Measurements from ENCODE around the gene EPHA8.

The EPHA8 gene

DNA sequence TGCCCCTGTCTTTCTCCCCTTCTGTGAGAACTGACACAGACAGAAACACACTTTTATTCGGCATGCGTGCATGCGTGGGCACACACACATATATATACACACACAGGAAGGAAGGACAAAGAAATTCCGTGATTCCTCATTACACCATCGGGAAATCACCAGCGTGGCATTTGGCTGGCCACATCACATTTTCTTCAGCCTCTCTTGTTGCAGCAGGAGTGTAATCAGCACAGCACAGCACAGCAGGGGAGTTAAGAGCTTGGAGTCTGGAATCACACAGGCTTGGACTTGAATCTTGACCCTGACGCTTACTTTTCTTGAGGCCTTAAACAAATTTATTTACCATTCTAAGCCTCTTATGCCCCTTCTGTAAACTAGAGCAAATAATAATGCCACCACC, 45.3 kb upstream of the EPHA8 start (continued):
- TF ChIP-seq, protein P1, sequence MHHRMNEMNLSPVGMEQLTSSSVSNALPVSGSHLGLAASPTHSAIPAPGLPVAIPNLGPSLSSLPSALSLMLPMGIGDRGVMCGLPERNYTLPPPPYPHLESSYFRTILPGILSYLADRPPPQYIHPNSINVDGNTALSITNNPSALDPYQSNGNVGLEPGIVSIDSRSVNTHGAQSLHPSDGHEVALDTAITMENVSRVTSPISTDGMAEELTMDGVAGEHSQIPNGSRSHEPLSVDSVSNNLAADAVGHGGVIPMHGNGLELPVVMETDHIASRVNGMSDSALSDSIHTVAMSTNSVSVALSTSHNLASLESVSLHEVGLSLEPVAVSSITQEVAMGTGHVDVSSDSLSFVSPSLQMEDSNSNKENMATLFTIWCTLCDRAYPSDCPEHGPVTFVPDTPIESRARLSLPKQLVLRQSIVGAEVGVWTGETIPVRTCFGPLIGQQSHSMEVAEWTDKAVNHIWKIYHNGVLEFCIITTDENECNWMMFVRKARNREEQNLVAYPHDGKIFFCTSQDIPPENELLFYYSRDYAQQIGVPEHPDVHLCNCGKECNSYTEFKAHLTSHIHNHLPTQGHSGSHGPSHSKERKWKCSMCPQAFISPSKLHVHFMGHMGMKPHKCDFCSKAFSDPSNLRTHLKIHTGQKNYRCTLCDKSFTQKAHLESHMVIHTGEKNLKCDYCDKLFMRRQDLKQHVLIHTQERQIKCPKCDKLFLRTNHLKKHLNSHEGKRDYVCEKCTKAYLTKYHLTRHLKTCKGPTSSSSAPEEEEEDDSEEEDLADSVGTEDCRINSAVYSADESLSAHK (tag by site-specific recombination; IDR thresholded peaks at IDR 0.05), result no peak
- TF ChIP-seq KLF16 (tag by site-specific recombination; IDR thresholded peaks at IDR 0.05), result no peak

DNA sequence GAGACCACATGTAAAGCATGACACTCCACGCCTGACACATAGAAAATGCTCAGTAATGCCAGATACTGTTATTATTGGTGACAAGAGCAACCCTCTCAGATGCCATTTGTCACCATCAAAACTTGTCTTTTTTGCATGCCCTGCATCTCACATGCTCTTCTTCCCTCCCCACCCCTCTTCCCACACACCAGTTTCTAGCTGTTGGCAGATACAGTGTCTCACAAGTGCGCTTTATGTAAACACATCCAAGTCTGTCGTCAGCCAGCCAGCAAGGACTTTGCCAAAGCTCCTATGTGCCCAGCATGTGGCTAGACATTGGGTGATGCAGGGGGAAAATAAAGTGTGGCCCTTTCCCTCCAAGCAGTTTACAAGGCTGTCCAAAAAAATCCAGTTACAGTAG, 44.9 kb upstream of the EPHA8 start:
- Histone ChIP-seq H3K36me3 (ENCODE audit: control insufficient read depth in 2 of 2, insufficient read depth in 1 of 2, low read length in 2 of 2) (peaks cover 0 to 92% of the 10 kb centered on the region in 2 experiments; a peak in 1 of 3 replicates), H3K4me3 (ENCODE audit: low read depth, low read length) (no peak overlapping the region), H3K9me3 (ENCODE audit: control insufficient read depth, insufficient read depth, low read depth, low read length) (no peaks in the 10 kb centered on the region), H3K4me1 (ENCODE audit: control insufficient read depth, insufficient read depth, low read length) (no peaks in the 10 kb centered on the region), H3K27ac (ENCODE audit: extremely low read depth, low read depth, low read length) (no peak overlapping the region)
- POLR2A ChIA-PET, result no interaction called here
- CTCF ChIA-PET, result no interaction called here
- TF ChIP-seq, protein P2, sequence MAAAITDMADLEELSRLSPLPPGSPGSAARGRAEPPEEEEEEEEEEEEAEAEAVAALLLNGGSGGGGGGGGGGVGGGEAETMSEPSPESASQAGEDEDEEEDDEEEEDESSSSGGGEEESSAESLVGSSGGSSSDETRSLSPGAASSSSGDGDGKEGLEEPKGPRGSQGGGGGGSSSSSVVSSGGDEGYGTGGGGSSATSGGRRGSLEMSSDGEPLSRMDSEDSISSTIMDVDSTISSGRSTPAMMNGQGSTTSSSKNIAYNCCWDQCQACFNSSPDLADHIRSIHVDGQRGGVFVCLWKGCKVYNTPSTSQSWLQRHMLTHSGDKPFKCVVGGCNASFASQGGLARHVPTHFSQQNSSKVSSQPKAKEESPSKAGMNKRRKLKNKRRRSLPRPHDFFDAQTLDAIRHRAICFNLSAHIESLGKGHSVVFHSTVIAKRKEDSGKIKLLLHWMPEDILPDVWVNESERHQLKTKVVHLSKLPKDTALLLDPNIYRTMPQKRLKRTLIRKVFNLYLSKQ (tag by site-specific recombination; IDR thresholded peaks at IDR 0.05; ENCODE audit: borderline replicate concordance), result no peak
- TF ChIP-seq ZNF37A (tag by site-specific recombination; IDR thresholded peaks at IDR 0.05) (no peak), ZNF266 (tag by site-specific recombination; IDR thresholded peaks at IDR 0.05; ENCODE audit: low read depth) (no peak), ZIC2 (tag by site-specific recombination; IDR thresholded peaks at IDR 0.05) (peak; percentile 29; the same call in 1 of the 2 replicates), ZNF404 (tag by site-specific recombination; IDR thresholded peaks at IDR 0.05) (no peak), ZNF624 (tag by site-specific recombination; IDR thresholded peaks at IDR 0.05) (peak; percentile 10; the same call in 1 of the 2 replicates), GLI2 (tag by site-specific recombination; IDR thresholded peaks at IDR 0.05; ENCODE audit: borderline replicate concordance, low read depth) (no peak), ZNF621 (tag by site-specific recombination; IDR thresholded peaks at IDR 0.05) (no peak), ZNF777 (tag by site-specific recombination; IDR thresholded peaks at IDR 0.05; ENCODE audit: borderline replicate concordance) (no peak), ZNF274 (IDR thresholded peaks at IDR 0.05; ENCODE audit: low read length) (no peak), ZNF274 (tag by site-specific recombination; IDR thresholded peaks at IDR 0.05; ENCODE audit: borderline replicate concordance) (no peak), BCL11A (tag by site-specific recombination; IDR thresholded peaks at IDR 0.05; ENCODE audit: low read depth) (no peak), ZNF133 (tag by site-specific recombination; IDR thresholded peaks at IDR 0.05) (no peak), ZNF521 (tag by site-specific recombination; IDR thresholded peaks at IDR 0.05) (no peak), ZNF529 (tag by site-specific recombination; IDR thresholded peaks at IDR 0.05; ENCODE audit: insufficient replicate concordance) (no peak), ZNF768 (tag by site-specific recombination; IDR thresholded peaks at IDR 0.05) (no peak), REPIN1 (tag by site-specific recombination; IDR thresholded peaks at IDR 0.05; ENCODE audit: low read depth) (no peak), SP2 (tag by site-specific recombination; IDR thresholded peaks at IDR 0.05) (no peak)
- TF ChIP-seq, protein P3, sequence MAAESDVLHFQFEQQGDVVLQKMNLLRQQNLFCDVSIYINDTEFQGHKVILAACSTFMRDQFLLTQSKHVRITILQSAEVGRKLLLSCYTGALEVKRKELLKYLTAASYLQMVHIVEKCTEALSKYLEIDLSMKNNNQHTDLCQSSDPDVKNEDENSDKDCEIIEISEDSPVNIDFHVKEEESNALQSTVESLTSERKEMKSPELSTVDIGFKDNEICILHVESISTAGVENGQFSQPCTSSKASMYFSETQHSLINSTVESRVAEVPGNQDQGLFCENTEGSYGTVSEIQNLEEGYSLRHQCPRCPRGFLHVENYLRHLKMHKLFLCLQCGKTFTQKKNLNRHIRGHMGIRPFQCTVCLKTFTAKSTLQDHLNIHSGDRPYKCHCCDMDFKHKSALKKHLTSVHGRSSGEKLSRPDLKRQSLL (tag by site-specific recombination; IDR thresholded peaks at IDR 0.05), result no peak
- TF ChIP-seq, protein P4, sequence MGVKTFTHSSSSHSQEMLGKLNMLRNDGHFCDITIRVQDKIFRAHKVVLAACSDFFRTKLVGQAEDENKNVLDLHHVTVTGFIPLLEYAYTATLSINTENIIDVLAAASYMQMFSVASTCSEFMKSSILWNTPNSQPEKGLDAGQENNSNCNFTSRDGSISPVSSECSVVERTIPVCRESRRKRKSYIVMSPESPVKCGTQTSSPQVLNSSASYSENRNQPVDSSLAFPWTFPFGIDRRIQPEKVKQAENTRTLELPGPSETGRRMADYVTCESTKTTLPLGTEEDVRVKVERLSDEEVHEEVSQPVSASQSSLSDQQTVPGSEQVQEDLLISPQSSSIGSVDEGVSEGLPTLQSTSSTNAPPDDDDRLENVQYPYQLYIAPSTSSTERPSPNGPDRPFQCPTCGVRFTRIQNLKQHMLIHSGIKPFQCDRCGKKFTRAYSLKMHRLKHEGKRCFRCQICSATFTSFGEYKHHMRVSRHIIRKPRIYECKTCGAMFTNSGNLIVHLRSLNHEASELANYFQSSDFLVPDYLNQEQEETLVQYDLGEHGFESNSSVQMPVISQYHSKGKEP (tag by site-specific recombination; IDR thresholded peaks at IDR 0.05), result peak; percentile 53; the same call in 1 of the 2 replicates
- TF ChIP-seq, protein P5, sequence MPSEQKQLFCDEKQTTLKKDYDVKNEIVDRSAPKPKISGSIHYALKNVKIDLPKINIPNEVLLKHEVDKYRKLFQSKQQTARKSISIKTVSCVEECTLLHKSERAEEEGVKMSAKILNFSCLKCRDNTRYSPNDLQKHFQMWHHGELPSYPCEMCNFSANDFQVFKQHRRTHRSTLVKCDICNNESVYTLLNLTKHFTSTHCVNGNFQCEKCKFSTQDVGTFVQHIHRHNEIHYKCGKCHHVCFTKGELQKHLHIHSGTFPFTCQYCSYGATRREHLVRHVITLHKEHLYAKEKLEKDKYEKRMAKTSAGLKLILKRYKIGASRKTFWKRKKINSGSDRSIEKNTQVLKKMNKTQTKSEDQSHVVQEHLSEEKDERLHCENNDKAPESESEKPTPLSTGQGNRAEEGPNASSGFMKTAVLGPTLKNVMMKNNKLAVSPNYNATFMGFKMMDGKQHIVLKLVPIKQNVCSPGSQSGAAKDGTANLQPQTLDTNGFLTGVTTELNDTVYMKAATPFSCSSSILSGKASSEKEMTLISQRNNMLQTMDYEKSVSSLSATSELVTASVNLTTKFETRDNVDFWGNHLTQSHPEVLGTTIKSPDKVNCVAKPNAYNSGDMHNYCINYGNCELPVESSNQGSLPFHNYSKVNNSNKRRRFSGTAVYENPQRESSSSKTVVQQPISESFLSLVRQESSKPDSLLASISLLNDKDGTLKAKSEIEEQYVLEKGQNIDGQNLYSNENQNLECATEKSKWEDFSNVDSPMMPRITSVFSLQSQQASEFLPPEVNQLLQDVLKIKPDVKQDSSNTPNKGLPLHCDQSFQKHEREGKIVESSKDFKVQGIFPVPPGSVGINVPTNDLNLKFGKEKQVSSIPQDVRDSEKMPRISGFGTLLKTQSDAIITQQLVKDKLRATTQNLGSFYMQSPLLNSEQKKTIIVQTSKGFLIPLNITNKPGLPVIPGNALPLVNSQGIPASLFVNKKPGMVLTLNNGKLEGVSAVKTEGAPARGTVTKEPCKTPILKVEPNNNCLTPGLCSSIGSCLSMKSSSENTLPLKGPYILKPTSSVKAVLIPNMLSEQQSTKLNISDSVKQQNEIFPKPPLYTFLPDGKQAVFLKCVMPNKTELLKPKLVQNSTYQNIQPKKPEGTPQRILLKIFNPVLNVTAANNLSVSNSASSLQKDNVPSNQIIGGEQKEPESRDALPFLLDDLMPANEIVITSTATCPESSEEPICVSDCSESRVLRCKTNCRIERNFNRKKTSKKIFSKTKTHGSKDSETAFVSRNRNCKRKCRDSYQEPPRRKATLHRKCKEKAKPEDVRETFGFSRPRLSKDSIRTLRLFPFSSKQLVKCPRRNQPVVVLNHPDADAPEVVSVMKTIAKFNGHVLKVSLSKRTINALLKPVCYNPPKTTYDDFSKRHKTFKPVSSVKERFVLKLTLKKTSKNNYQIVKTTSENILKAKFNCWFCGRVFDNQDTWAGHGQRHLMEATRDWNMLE (tag by site-specific recombination; conservative IDR thresholded peaks at IDR 0.05; ENCODE audit: low read depth), result no peak
- TF ChIP-seq, protein P6, sequence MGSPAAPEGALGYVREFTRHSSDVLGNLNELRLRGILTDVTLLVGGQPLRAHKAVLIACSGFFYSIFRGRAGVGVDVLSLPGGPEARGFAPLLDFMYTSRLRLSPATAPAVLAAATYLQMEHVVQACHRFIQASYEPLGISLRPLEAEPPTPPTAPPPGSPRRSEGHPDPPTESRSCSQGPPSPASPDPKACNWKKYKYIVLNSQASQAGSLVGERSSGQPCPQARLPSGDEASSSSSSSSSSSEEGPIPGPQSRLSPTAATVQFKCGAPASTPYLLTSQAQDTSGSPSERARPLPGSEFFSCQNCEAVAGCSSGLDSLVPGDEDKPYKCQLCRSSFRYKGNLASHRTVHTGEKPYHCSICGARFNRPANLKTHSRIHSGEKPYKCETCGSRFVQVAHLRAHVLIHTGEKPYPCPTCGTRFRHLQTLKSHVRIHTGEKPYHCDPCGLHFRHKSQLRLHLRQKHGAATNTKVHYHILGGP (tag by site-specific recombination; IDR thresholded peaks at IDR 0.05), result no peak
